ENCODE data around the gene CCSER1.
"Not testable (repeated sequence)": the region's sequence is repeated elsewhere in the genome, so short reads cannot be mapped to it uniquely, and the experiment has no call there.

The CCSER1 gene

DNA sequence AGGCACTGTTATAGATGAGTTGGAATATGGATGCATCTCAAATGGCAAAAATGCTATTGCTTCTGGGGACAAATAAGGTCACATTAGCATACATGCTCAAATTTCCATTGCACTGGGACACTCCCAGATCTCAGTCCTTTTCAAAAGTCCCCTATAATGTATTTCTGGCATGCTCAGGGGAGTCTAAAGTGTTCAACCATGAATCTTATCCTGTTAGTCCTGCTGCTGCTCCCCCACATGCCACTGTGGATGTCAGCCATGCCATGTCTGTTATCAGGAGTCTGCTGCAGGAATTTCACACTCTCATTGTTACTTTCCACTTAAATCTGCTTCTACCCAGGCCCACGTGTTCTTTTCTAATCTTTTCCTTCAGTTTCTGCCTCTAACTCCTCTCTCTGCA is 1000.6 kb downstream of the CCSER1 start:
- DNase-seq (ENCODE audit: low read depth, low spot score) = no peak
- no peak overlapping the region for H3K4me3 ChIP-seq (ENCODE audit: low read length)

DNA sequence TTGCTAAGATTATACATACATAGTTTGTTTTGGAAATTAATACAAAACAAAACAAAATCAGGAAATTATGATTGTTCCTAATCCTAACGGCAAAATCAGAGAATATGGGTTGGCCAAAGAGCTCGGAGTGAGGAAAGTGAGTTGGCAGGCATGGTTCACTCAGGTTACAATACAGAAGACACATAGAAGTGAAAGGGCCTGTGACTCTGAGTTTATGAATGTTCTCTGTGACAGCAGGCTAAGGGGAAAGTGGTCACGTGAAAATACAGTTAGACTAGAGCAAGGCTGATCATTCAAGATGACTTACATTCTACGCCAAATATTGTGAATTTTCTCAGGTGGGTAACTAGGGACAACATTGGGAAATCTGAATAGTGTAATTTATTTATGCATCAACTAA is 1001.3 kb downstream of the CCSER1 start:
- no peak overlapping the region for H3K4me3 ChIP-seq (ENCODE audit: low read length)
- DNase-seq (ENCODE audit: low read depth, low spot score) = no peak

DNA sequence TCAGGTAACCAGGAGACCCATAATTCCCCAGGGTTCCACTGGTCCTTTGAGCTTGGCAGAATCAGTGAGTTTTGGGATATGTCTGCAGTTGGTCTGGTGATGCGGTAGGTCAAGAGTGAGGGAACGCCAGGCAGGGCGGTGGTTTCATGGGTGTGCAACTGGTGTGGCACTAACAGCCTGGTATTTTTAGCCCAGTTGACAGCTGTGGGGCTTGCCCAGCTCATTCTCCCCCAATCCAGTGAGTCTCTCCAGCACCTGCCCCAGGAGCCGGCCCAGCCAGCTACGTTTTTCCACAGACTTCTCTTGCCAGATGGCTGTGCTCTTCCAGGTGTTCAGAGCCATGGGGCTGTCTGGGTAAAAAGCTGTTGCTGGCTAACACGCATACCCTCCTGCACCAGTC is 1019.9 kb downstream of the CCSER1 start:
- no peak for DNase-seq (ENCODE audit: low read depth, low spot score)
- no peak overlapping the region for H3K4me3 ChIP-seq (ENCODE audit: low read length)

DNA sequence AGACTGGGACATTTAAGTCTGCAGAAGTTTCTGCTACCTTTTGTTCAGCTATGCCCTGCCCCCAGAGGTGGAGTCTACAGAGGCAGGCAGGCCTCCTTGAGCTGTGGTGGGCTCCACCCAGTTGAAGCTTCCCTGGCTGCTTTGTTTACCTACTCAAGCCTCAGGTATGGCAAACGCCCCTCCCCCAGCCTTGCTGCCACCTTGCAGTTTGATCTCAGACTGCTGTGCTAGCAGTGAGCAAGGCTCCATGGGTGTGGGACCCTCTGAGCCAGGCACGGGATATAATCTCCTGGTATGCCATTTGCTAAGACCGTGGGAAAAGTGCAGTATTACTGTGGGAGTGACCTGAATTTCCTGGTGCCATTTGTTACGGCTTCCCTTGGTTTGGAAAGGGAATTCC is 1026.8 kb downstream of the CCSER1 start:
- not testable (repeated sequence) for H3K4me3 ChIP-seq (ENCODE audit: low read length); DNase-seq (ENCODE audit: low read depth, low spot score)

DNA sequence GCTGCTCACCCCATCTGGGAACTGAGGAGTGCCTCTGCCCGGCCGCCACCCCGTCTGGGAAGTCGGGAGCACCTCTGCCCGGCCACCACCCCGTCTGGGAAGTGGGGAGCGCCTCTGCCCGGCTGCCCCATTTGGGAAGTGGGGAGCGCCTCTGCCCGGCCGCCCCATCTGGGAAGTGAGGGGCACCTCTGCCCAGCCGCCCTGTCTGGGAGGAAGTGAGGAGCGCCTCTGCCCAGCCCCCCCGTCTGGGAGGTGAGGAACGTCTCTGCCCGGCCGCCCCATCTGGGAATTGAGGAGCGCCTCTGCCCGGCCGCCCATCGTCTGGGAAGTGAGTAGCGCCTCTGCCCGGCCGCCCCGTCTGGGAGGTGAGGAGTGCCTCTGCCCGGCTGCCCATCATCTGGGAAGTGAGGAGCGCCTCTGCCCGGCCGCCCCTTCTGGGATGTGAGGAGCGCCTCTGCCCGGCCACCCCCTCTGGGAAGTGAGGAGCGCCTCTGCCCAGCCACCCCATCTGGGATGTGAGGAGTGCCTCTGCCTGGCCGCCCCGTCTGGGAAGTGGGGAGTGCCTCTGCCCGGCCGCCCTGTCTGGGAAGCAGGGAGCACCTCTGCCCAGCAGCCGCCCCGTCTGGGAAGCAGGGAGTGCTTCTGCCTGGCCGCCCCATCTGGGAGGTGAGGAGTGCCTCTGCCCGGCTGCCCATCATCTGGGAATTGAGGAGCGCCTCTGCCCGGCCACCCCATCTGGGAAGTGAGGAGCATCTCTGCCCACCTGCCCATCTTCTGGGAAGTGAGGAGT is 1040.9 kb downstream of the CCSER1 start:
- DNase-seq (ENCODE audit: low read depth, low spot score); H3K4me3 ChIP-seq (ENCODE audit: low read length): not testable (repeated sequence)

DNA sequence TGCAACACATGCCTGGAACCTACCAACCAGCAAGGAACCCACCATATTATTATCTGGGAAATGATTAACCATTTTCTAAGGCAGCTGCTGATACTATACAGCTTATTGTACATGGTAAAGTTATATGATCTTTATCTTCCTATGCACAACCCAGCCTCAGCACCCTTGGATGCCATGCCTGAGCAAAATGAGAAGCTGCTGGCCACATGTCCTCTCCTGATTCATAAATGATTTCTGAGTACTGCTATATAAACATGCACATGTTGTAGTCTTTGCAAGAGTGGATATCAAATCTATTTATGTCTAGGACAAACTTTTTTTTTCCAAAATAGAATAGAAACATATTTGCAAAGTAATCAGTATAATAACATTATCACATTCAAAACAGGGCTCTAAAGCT is 1043.6 kb downstream of the CCSER1 start:
- DNase-seq (ENCODE audit: low read depth, low spot score) = no peak
- H3K4me3 ChIP-seq (ENCODE audit: low read length) = no peak overlapping the region

DNA sequence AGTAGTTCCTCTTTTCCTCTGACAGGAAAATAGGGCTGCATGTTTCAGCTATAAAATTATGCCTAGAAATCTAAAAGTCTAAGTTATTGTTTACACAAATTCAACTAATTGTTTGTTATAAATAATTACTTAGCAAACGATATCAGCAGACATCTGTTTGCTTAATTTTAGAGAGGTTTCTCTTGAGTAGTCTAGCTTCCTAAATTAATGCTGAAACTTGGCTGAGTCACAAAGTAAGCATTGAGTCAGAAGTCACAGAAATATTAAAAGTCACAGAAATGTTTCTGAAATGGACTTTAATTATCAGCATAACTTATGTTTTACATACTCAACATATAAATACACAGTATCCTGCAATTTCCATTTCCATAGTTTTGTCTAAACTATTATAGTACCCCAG is 1044.0 kb downstream of the CCSER1 start:
- no peak overlapping the region for H3K4me3 ChIP-seq (ENCODE audit: low read length)
- no peak for DNase-seq (ENCODE audit: low read depth, low spot score)

DNA sequence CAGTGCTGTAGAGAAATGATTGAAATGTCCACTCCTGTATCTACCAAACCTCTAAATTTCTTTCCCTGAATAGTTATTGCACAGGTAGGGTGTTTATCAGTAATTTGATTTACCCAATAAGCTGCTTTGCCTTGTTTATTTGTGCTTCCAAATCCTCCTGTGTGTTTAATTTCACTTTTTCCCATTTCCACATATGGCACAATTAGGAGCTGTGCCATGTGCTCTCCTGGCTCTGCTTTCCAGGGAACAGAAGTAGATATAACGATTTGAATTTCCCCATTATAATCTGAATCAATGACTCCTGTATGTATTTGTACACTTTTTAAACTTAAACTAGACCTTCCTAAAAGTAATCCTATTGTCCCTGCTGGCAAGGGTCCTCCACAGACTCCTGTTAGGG is 1057.9 kb downstream of the CCSER1 start:
- DNase-seq (ENCODE audit: low read depth, low spot score); H3K4me3 ChIP-seq (ENCODE audit: low read length): not testable (repeated sequence)

DNA sequence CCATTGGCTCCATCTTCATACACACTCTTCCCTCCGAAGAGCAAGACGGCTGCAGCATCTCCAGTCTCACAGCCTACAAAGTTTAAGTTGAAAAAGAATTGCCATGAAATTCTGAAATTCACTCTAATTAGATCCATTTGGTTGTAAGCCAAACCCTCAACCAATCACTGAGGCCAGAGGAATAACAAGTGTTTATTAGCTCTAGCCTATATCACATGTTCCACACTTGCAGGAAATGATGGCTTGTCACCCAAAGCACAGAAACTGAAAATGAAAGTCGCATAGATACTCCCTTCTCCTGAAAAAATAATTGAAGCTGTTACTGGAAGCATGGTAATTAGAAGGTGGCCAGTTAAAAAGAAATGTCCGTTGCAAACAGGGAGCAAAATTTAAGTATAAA is 1071.8 kb downstream of the CCSER1 start:
- DNase-seq (ENCODE audit: low read depth, low spot score) = no peak
- no peak overlapping the region for H3K4me3 ChIP-seq (ENCODE audit: low read length)

DNA sequence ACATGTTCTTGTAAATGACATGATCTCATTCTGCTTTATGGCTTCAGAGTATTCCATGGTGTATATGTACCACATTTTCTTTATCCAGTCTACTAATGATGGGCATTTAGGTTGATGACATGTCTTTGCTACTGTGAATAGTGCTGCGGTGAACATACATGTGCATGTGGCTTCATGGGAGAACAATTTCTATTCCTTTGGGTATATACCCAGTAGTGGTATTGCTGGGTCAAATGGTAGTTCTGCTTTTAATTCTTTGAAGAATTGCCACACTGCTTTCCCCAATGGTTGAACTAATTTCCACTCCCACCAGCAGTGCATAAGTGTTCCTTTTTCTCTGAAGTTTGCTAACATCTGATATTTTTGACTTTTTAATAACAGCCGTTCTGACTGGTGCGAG is 1080.3 kb downstream of the CCSER1 start:
- no peak for DNase-seq (ENCODE audit: low read depth, low spot score)
- H3K4me3 ChIP-seq (ENCODE audit: low read length) = no peak overlapping the region

DNA sequence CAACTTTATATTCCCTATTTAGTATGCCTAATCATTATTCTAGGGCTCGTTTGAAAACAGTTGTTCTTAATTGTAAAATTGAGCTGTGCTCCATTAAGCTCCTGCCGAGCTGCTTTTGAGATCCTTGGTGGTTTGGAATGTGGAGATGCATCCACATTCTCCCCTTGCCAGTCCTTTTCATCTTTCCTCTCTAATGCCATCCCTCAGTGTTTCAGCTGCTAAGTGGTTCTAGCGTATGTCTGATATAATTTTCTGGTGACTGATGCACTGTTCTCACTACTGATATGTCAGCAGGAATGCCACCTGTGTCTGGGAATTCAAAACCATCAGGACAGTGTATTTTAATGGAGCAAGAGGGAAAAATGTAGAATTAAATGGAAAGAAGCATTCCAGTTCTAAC is 1085.0 kb downstream of the CCSER1 start:
- no peak overlapping the region for H3K4me3 ChIP-seq (ENCODE audit: low read length)
- DNase-seq (ENCODE audit: low read depth, low spot score) = no peak

DNA sequence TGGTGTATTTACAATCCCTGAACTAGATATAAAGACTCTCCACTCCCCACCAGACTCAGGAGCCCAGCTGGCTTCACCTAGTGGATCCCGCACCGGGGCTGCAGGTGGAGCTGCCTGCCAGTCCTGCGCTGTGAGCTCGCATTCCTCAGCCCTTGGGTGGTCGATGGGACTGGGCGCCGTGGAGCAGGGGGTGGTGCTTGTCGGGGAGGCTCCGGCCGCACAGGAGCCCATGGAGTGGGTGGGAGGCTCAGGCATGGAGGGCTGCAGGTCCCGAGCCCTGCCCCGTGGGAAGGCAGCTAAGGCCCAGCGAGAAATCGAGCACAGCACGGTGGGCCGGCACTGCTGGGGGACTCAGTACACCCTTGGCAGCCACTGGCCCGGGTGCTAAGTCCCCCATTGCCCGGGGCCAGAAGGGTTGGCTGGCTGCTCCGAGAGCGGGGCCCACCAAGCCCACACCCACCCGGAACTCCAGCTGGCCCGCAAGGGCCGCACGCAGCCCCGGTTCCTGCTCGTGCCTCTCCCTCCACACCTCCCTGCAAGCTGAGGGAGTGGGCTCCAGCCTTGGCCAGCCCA is 1090.7 kb downstream of the CCSER1 start:
- not testable (repeated sequence) for DNase-seq (ENCODE audit: low read depth, low spot score); H3K4me3 ChIP-seq (ENCODE audit: low read length)

DNA sequence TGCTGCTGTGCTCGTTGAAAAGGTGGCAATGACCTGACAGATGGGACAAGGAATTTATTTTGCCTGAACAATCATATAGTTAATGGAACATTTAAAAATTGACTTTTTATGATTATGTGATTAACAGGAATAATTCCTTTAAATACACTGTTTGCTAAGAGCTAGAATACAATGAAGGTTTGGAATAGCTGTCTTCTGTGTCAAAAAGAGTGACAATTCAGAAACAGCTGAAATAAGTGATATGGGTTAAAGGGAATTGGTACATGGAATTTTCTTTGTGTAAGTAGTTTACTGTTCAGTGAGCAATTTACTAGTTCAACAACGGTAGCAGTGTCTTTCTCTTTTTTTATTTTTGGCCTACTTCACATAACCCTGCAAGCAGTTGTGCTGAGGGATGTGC is 1093.1 kb downstream of the CCSER1 start:
- DNase-seq (ENCODE audit: low read depth, low spot score) = no peak
- H3K4me3 ChIP-seq (ENCODE audit: low read length) = no peak overlapping the region

DNA sequence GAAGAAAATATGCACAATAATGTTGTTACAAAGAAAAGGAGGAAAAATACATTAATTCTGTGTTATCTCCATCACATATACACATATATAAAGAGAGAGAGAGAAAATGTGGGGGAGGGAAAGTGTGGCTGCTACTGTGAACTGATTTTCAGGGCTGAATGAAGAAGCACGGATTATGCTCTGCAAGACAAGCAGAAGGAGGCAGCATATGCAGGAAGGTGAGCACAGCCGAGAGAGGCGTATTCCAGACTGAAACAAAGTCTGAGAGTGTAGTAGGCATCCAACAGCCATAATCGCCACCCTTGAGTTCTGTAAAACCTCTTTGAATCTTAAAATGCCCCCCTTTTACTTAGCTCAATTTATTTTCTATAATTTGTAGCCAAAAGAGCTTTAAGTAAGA is 1094.8 kb downstream of the CCSER1 start:
- DNase-seq (ENCODE audit: low read depth, low spot score) = no peak
- no peak overlapping the region for H3K4me3 ChIP-seq (ENCODE audit: low read length)

DNA sequence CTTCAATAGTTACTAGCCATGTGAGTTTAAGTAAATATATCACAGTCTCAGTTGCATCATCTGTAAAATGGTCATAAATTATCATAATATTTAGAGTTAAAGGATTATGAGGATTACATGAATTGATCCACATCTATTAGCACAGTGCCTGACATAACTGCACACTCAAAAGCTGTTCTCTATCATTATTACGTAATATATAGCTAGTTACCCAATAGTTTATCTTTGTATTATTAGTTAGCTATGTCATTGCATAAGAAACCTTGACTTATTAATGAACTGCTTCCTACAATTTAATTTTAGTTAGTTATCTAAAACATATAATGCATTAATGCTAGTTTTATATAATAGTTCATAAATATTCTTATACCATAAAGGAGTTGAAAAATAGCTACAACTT is 1099.7 kb downstream of the CCSER1 start:
- H3K4me3 ChIP-seq (ENCODE audit: low read length) = no peak overlapping the region
- DNase-seq (ENCODE audit: low read depth, low spot score) = no peak

DNA sequence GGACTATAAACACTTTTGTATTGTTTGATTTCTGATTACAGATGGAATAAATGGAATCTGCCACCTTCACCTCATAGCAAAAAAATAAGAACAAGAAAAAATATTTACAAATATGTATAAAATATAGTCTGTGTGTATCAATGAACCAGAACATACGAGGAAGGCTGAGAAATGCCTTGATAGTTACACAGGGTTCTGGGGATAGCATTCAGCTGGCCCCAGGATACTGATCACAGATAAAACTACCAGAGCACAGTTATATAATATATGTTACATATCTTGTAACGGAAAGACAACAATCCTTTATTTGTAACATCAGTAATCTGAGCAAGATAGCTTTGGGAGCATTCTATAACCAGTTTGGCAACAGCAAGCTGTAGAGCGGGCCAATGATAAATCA is 1101.5 kb downstream of the CCSER1 start:
- H3K4me3 ChIP-seq (ENCODE audit: low read length) = no peak overlapping the region
- DNase-seq (ENCODE audit: low read depth, low spot score) = no peak

DNA sequence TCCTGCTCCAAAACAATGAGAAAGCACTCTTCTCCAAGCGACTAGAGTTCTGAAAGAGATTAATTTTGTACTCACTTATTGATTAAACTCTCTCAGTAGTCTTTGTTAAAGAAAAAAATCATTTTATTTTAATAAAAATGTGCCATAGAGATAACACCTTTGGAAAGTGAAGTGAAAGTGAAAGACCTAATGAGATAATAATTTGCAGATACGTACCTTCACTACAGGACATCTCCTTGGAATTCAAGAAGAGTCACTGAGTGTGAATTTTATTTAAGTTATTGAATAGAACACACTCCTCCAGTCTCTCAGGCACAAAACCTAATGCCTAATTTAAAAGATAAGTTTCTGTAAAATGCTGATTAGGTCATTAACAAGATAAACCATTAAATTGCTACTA is 1106.0 kb downstream of the CCSER1 start:
- no peak for DNase-seq (ENCODE audit: low read depth, low spot score)
- H3K4me3 ChIP-seq (ENCODE audit: low read length) = no peak overlapping the region

DNA sequence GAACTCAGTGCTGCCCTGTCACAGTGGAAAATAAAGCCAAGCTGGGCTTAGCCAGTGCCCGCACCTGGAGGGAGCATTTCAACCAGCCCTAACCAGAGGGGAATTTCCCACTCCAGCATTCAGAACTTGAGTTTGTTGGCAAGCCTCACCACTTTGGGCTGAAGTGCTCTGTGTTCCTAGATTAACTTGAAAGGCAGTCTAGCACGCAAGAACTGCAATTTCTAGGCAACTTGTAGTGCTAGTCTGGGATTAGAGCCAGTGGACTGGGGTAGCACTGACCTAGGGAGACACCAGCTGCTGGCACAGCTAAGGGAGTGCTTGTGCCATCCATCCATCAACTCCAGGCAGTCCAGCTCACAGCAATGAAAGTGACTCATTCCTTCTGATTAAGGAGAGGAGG is 1115.9 kb downstream of the CCSER1 start:
- no peak overlapping the region for H3K4me3 ChIP-seq (ENCODE audit: low read length)
- no peak for DNase-seq (ENCODE audit: low read depth, low spot score)

DNA sequence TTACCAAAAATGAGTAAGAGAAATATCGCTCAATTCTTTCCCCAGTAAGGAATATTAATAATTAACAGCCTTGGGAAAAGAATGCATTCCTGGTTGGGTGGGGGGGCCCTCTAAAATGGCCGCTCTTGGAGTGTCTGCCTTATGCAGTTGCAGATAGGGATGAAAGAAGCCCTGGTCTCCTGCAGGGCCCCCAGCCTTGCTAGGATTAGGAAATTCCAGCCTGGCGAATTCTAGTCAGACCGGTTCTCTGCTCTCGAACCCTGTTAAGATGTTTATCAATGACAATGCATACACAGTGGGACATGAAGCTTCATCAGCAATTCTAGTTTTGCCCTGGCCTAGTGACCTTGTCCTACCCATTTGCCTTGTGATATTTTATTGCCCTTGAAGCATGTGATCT is 1128.8 kb downstream of the CCSER1 start:
- no peak for DNase-seq (ENCODE audit: low read depth, low spot score)
- no peak overlapping the region for H3K4me3 ChIP-seq (ENCODE audit: low read length)

DNA sequence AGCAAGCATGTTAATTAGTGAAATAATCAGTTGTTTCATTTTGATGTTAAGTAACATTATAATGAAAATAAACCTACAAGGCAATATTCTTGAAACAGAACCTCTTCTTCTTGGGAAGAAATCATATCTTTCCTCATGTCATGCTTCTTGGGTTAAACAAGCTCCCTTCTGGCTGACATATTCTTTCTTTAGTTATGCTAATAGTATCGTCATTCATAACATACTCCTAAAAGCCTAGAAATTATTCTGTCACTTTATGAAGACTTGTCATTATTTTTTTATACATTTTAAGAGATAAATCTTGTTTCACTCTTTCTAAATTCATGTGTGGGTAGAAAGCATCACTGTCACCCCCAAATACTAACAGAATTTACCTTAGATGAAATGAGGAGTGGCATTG is 1129.6 kb downstream of the CCSER1 start:
- no peak for DNase-seq (ENCODE audit: low read depth, low spot score)
- H3K4me3 ChIP-seq (ENCODE audit: low read length) = no peak overlapping the region

DNA sequence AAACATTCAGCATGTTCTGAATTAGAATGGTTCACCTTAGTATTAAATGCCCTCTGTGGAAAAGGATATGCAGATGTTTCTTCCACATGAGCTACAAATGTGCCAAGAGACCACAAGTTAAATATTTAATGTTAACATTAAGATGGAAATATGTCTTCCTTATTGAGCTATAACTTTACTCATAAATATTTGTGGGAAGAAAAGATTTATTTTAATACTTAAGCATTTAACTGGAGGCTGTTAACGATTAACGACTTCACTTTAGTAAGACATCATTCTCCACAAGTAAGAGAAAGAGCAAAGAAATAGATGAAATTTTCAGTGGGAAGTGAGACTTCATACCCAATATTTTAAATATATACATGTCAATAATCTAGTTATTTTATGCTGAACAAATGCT is 1130.5 kb downstream of the CCSER1 start:
- no peak overlapping the region for H3K4me3 ChIP-seq (ENCODE audit: low read length)
- no peak for DNase-seq (ENCODE audit: low read depth, low spot score)
